Thyroid gland (tissue), 4 donors: ENCODE data around the gene AGMAT.

ENCODE experiments used
- CTCF ChIP-seq, 6 experiments: fragments of 200-600 bp in 3 of 6; fragments of 450-650 bp in 3 of 6; sonication (generic) in 3 of 6; IDR thresholded peaks; one replicate each; pipeline ENCODE4 v1.5.1; 2016 to 2019; ENCODE audit warnings: antibody characterized with exemption in 6 of 6, mild to moderate bottlenecking in 2 of 6, inconsistent platforms in 1 of 6, moderate library complexity in 1 of 6
- POLR2A ChIP-seq, 2 donors: fragments of 450-650 bp; IDR thresholded peaks; one replicate each; pipeline ENCODE4 v1.6.1; 2017; ENCODE audit warnings: antibody characterized with exemption in 2 of 2, mild to moderate bottlenecking in 2 of 2, moderate library complexity in 1 of 2

GRCh38 chr1:15531682-15532081 lies 53.2 kb downstream of the AGMAT start:
- TF ChIP-seq CTCF (IDR thresholded peaks at IDR 0.05) (no peak), POLR2A (IDR thresholded peaks at IDR 0.05) (no peak)
